CD14-positive monocyte (primary cell): ENCODE results near the gene STK39. TPM values are rescaled to one million over a fixed set of nuclear protein-coding genes. Genes with fewer than 3 reads are reported as not detected.
A peak's percentile ranks its signal among the peaks of the same experiment; 100 is the strongest.

Experiments used
- DNase-seq, 3 donors: peaks; one replicate each; pipeline ENCODE4 v3.0.0-alpha.2; 2011 to 2022
- H2AFZ ChIP-seq: 2 replicates; pipeline ENCODE4 v1.6.0; 2012; ENCODE audit warnings: mild to moderate bottlenecking, low read depth, low read length, inconsistent platforms; ENCODE audit not compliant: insufficient read depth, poor library complexity, severe bottlenecking
- H3K27ac ChIP-seq, 2 donors: 1 replicate in 1 of 2; 2 replicates in 1 of 2; pipeline ENCODE4 v1.5.1; 2012 to 2013; ENCODE audit warnings: low read length in 2 of 2, control low read depth in 1 of 2, inconsistent platforms in 1 of 2, low read depth in 1 of 2, mild to moderate bottlenecking in 1 of 2
- H3K27me3 ChIP-seq, 2 donors: one replicate each; pipeline versions ENCODE4 v1.6.0 to v1.6.1; 2011 to 2013; ENCODE audit warnings: low read length in 2 of 2; ENCODE audit not compliant: control insufficient read depth in 2 of 2, insufficient read depth in 2 of 2
- H3K36me3 ChIP-seq, 2 donors: replicated peaks in 1 of 2; 1 replicate in 1 of 2; 2 replicates in 1 of 2; pipeline versions ENCODE4 v1.5.1 to v1.6.1; 2012 to 2013; ENCODE audit warnings: low read length in 2 of 2, control low read depth in 1 of 2, inconsistent platforms in 1 of 2, mild to moderate bottlenecking in 1 of 2; ENCODE audit not compliant: insufficient read depth in 2 of 2, control insufficient read depth in 1 of 2
- H3K4me1 ChIP-seq, 2 donors: 1 replicate in 1 of 2; 2 replicates in 1 of 2; pipeline versions ENCODE4 v1.5.1 to v1.6.1; 2012 to 2013; ENCODE audit warnings: low read length in 2 of 2, control low read depth in 1 of 2, inconsistent platforms in 1 of 2, mild to moderate bottlenecking in 1 of 2, moderate library complexity in 1 of 2; ENCODE audit not compliant: insufficient read depth in 2 of 2, control insufficient read depth in 1 of 2
- H3K4me2 ChIP-seq: replicated peaks from 2 replicates; pipeline ENCODE3; 2012; ENCODE audit warnings: low read length, moderate library complexity, mild to moderate bottlenecking; ENCODE audit not compliant: poor library complexity, severe bottlenecking; ENCODE audit errors: extremely low read depth
- H3K4me3 ChIP-seq, 3 experiments: fragments of 200-600 bp in 1 of 3; sonication (generic) in 1 of 3; replicated peaks in 1 of 3; 1 replicate in 2 of 3; 2 replicates in 1 of 3; pipeline ENCODE4 v1.5.1; 2011 to 2013; ENCODE audit warnings: low read length in 3 of 3, mild to moderate bottlenecking in 3 of 3, control low read depth in 2 of 3, low read depth in 2 of 3, inconsistent platforms in 1 of 3, moderate library complexity in 1 of 3
- H3K79me2 ChIP-seq: 2 replicates; pipeline ENCODE4 v1.6.0; 2012; ENCODE audit warnings: mild to moderate bottlenecking, control low read depth, inconsistent platforms, low read length, moderate library complexity; ENCODE audit not compliant: insufficient read depth
- H3K9ac ChIP-seq: 2 replicates; pipeline ENCODE4 v1.6.0; 2017; ENCODE audit warnings: low read length, mild to moderate bottlenecking; ENCODE audit not compliant: insufficient read depth, poor library complexity, severe bottlenecking
- H3K9me3 ChIP-seq, 2 donors: replicated peaks in 1 of 2; 1 replicate in 1 of 2; 2 replicates in 1 of 2; pipeline versions ENCODE4 v1.5.1 to v1.6.1; 2012 to 2013; ENCODE audit warnings: low read length in 2 of 2, control low read depth in 1 of 2; ENCODE audit not compliant: control insufficient read depth in 1 of 2, insufficient read depth in 1 of 2
- H4K20me1 ChIP-seq: 2 replicates; pipeline ENCODE4 v1.6.0; 2012; ENCODE audit warnings: mild to moderate bottlenecking, low read length, control low read depth, moderate library complexity; ENCODE audit not compliant: insufficient read depth
- H3K27ac Mint-ChIP-seq, 7 donors: one replicate each; pipeline ENCODE4 v1.8.0; 2020; ENCODE audit warnings: mild to moderate bottlenecking in 7 of 7, mixed read lengths in 7 of 7, moderate library complexity in 6 of 7, inconsistent platforms in 2 of 7
- H3K27me3 Mint-ChIP-seq, 3 donors: one replicate each; pipeline ENCODE4 v1.8.0; 2021 to 2022; ENCODE audit warnings: low read depth in 3 of 3, mild to moderate bottlenecking in 3 of 3, mixed read lengths in 3 of 3, moderate library complexity in 3 of 3, inconsistent platforms in 1 of 3
- H3K36me3 Mint-ChIP-seq, 2 donors: one replicate each; pipeline ENCODE4 v1.8.0; 2020; ENCODE audit warnings: mixed read lengths in 2 of 2, inconsistent platforms in 1 of 2, mild to moderate bottlenecking in 1 of 2
- H3K4me1 Mint-ChIP-seq: one replicate; pipeline ENCODE4 v1.8.0; 2020; ENCODE audit warnings: mild to moderate bottlenecking, mixed read lengths
- H3K4me3 Mint-ChIP-seq, 2 donors: one replicate each; pipeline ENCODE4 v1.8.0; 2020; ENCODE audit warnings: mild to moderate bottlenecking in 2 of 2, mixed read lengths in 2 of 2, moderate library complexity in 1 of 2
- H3K9me3 Mint-ChIP-seq, 7 donors: one replicate each; pipeline ENCODE4 v1.8.0; 2020 to 2022; ENCODE audit warnings: mixed read lengths in 7 of 7, mild to moderate bottlenecking in 6 of 7, moderate library complexity in 6 of 7, inconsistent platforms in 2 of 7
- CTCF ChIP-seq: fragments of 200-600 bp; IDR thresholded peaks from one replicate; pipeline ENCODE4 v1.8.0; 2022; ENCODE audit warnings: antibody characterized with exemption, mild to moderate bottlenecking
- WGBS: methylation state at CpG from one replicate; pipeline ENCODE4 v1.1.5; 2013; ENCODE audit warnings: missing lambda C conversion rate; ENCODE audit not compliant: insufficient coverage; 5-methylcytosine and 5-hydroxymethylcytosine counted together
- intact Hi-C, 2 donors: fragments of 100-400 bp; cut with micrococcal nuclease; formaldehyde crosslinking; loops; one replicate each; pipeline versions ENCODE4 v1.15.0 to v1.15.1; 2023
- polyA plus RNA-seq, 3 donors: library from polyadenylated mRNA; depleted of rRNA in 1 of 3; unstranded in 2 of 3; stranded (reverse) in 1 of 3; fragments of 300-500 nt in 2 of 3; fragments of >200 nt in 1 of 3; fragmentation: Illumina TruSeq in 2 of 3; gene quantifications; 1 replicate in 2 of 3; 2 replicates in 1 of 3; pipeline ENCODE4 v1.2.3, GENCODE V29; 2012 to 2021

The STK39 gene
- polyA plus RNA-seq, 3 donors, result 1.2 to 2.7 (median 2.6) TPM

- Histone ChIP-seq H3K4me1 (peaks cover 36 to 44% of the 10 kb centered on the region in 2 donors), H3K9me3 (no peaks in the 10 kb centered on the region), H3K79me2 (peaks cover 66% of the 10 kb centered on the region), H3K27me3 (no peaks in the 10 kb centered on the region), H3K4me2 (no peak overlapping the region), H3K36me3 (no peaks in the 10 kb centered on the region), H3K27ac (no peak overlapping the region), H2AFZ (no peak overlapping the region), H4K20me1 (peaks cover 9% of the 10 kb centered on the region), H3K9ac (no peak overlapping the region), H3K4me3 (peak overlapping the region in 1 of 3 experiments; percentile 46)
- Mint-ChIP-seq H3K27ac (peak overlapping the region in 3 of 7 donors; percentile 50 to 76 (median 54)), H3K4me3 (no peak overlapping the region), H3K27me3 (peaks cover 0 to 3% (median 0%) of the 10 kb centered on the region in 3 donors), H3K9me3 (no peaks in the 10 kb centered on the region), H3K36me3 (peaks cover 6 to 10% of the 10 kb centered on the region in 2 donors), H3K4me1 (peaks cover 46% of the 10 kb centered on the region)
- TF ChIP-seq CTCF, result no peak
- intact Hi-C loops, result no loop called here
- WGBS, result 100% methylated on average over 4 of the region's 4 CpGs
- no peak for DNase-seq
Measured at GRCh38 chr2:168172071-168172470, 75.3 kb downstream of the STK39 start.

- peaks cover 54% of the 10 kb centered on the region for H3K4me1 Mint-ChIP-seq
Measured at GRCh38 chr2:168171059-168171762, 76.2 kb downstream of the STK39 start.

More at GRCh38 chr2:168171059-168171762, 76.2 kb downstream of the STK39 start:
- Histone ChIP-seq H3K9ac (no peak overlapping the region), H3K4me3 (peak overlapping the region in 1 of 3 experiments; percentile 46), H3K79me2 (peaks cover 69% of the 10 kb centered on the region), H3K36me3 (no peaks in the 10 kb centered on the region), H3K27me3 (no peaks in the 10 kb centered on the region), H4K20me1 (peaks cover 9% of the 10 kb centered on the region), H3K4me1 (peaks cover 44 to 51% of the 10 kb centered on the region in 2 donors), H3K27ac (peak overlapping the region; percentile 33 to 51), H3K9me3 (no peaks in the 10 kb centered on the region), H2AFZ (no peak overlapping the region), H3K4me2 (peak overlapping the region; percentile 42)
- DNase-seq, result peak in 2 of 3 donors; percentile 10 to 49
- Mint-ChIP-seq H3K27me3 (peaks cover 0 to 3% (median 0%) of the 10 kb centered on the region in 3 donors), H3K36me3 (peaks cover 5 to 14% of the 10 kb centered on the region in 2 donors), H3K4me3 (no peak overlapping the region), H3K27ac (peak overlapping the region in 3 of 7 donors; percentile 34 to 58 (median 52)), H3K9me3 (no peaks in the 10 kb centered on the region)
- intact Hi-C loops, result no loop called here
- no peak for TF ChIP-seq CTCF
- 40% methylated on average over 3 of the region's 7 CpGs for WGBS
